Liver (tissue), 9 donors: ENCODE results near the gene TPR. TPM values are rescaled to one million over a fixed set of nuclear protein-coding genes. Genes with fewer than 3 reads are reported as not detected.

Experiments
- DNase-seq: peaks from one replicate; pipeline ENCODE4 v3.0.0-alpha.2; 2017; ENCODE audit warnings: low spot score
- H3K27ac ChIP-seq, 2 donors: one replicate each; pipeline ENCODE4 v1.7.0; 2013; ENCODE audit warnings: inconsistent platforms in 2 of 2, low read length in 2 of 2, control low read depth in 1 of 2, low read depth in 1 of 2, mild to moderate bottlenecking in 1 of 2
- H3K27me3 ChIP-seq, 4 donors: one replicate each; pipeline versions ENCODE4 v1.6.1 to v1.7.0; 2013; ENCODE audit warnings: low read length in 3 of 4, inconsistent platforms in 1 of 4, mild to moderate bottlenecking in 1 of 4, moderate library complexity in 1 of 4; ENCODE audit not compliant: control insufficient read depth in 4 of 4, insufficient read depth in 4 of 4
- H3K36me3 ChIP-seq, 4 donors: one replicate each; pipeline versions ENCODE4 v1.6.1 to v1.7.0; 2013; ENCODE audit warnings: low read length in 3 of 4, mild to moderate bottlenecking in 3 of 4, low read depth in 1 of 4, moderate library complexity in 1 of 4; ENCODE audit not compliant: control insufficient read depth in 4 of 4, insufficient read depth in 3 of 4
- H3K4me1 ChIP-seq, 4 donors: one replicate each; pipeline versions ENCODE4 v1.6.1 to v1.7.0; 2013; ENCODE audit warnings: low read length in 3 of 4, mild to moderate bottlenecking in 3 of 4, moderate library complexity in 1 of 4; ENCODE audit not compliant: control insufficient read depth in 4 of 4, insufficient read depth in 4 of 4
- H3K4me3 ChIP-seq, 3 donors: one replicate each; pipeline versions ENCODE4 v1.6.1 to v1.7.0; 2013; ENCODE audit warnings: low read length in 3 of 3, control low read depth in 1 of 3, low read depth in 1 of 3, mild to moderate bottlenecking in 1 of 3
- H3K9ac ChIP-seq, 2 donors: one replicate each; pipeline ENCODE4 v1.7.0; 2013; ENCODE audit warnings: low read length in 2 of 2, mild to moderate bottlenecking in 2 of 2, moderate library complexity in 2 of 2, control low read depth in 1 of 2, low read depth in 1 of 2
- H3K9me3 ChIP-seq, 4 donors: one replicate each; pipeline versions ENCODE4 v1.6.1 to v1.7.0; 2013; ENCODE audit warnings: low read length in 3 of 4; ENCODE audit not compliant: control insufficient read depth in 4 of 4
- ATF3 ChIP-seq: IDR thresholded peaks from 2 replicates; pipeline ENCODE4 v1.6.1; 2016; ENCODE audit warnings: antibody characterized with exemption
- CTCF ChIP-seq: fragments of 150-350 bp; IDR thresholded peaks from 2 replicates; pipeline ENCODE4 v1.5.1; 2017; ENCODE audit warnings: improper control_type of control experiment, low read depth, low read length; ENCODE audit not compliant: missing input control
- EGR1 ChIP-seq, 2 donors: IDR thresholded peaks; 2 replicates each; pipeline ENCODE4 v1.6.1; 2016 to 2018; ENCODE audit warnings: antibody characterized with exemption in 2 of 2, low read depth in 2 of 2
- FOXA1 ChIP-seq: IDR thresholded peaks from 2 replicates; pipeline ENCODE4 v1.6.1; 2016; ENCODE audit warnings: antibody characterized with exemption
- FOXA2 ChIP-seq: IDR thresholded peaks from 2 replicates; pipeline ENCODE4 v1.6.1; 2016; ENCODE audit warnings: antibody characterized with exemption
- GABPA ChIP-seq, 2 donors: IDR thresholded peaks in 1 of 2; conservative IDR thresholded peaks in 1 of 2; 2 replicates each; pipeline ENCODE4 v1.6.1; 2016; ENCODE audit warnings: antibody characterized with exemption in 2 of 2, mild to moderate bottlenecking in 1 of 2, moderate library complexity in 1 of 2
- HNF4A ChIP-seq, 2 donors: conservative IDR thresholded peaks; 2 replicates each; pipeline ENCODE4 v1.6.1; 2016; ENCODE audit warnings: antibody characterized with exemption in 2 of 2, mild to moderate bottlenecking in 2 of 2
- HNF4G ChIP-seq: IDR thresholded peaks from 2 replicates; pipeline ENCODE4 v1.6.1; 2016; ENCODE audit warnings: antibody characterized with exemption
- JUND ChIP-seq, 2 donors: IDR thresholded peaks; 2 replicates each; pipeline ENCODE4 v1.6.1; 2016; ENCODE audit warnings: antibody characterized with exemption in 2 of 2
- MAX ChIP-seq: IDR thresholded peaks from 2 replicates; pipeline ENCODE4 v1.6.1; 2016; ENCODE audit warnings: antibody characterized with exemption
- NR2F2 ChIP-seq: IDR thresholded peaks from 2 replicates; pipeline ENCODE4 v1.6.1; 2016; ENCODE audit warnings: antibody characterized with exemption
- RAD21 ChIP-seq, 2 donors: IDR thresholded peaks; 2 replicates each; pipeline ENCODE4 v1.6.1; 2016; ENCODE audit warnings: antibody characterized with exemption in 2 of 2, mild to moderate bottlenecking in 2 of 2
- REST ChIP-seq: IDR thresholded peaks from 2 replicates; pipeline ENCODE4 v1.6.1; 2016; ENCODE audit warnings: antibody characterized with exemption, mild to moderate bottlenecking
- RXRA ChIP-seq, 2 donors: IDR thresholded peaks; 2 replicates each; pipeline ENCODE4 v1.6.1; 2017 to 2018; ENCODE audit warnings: antibody characterized with exemption in 2 of 2, mild to moderate bottlenecking in 1 of 2
- SP1 ChIP-seq: IDR thresholded peaks from 2 replicates; pipeline ENCODE4 v1.6.1; 2018; ENCODE audit warnings: antibody characterized with exemption, mild to moderate bottlenecking
- TAF1 ChIP-seq: conservative IDR thresholded peaks from 2 replicates; pipeline ENCODE4 v1.6.1; 2016; ENCODE audit warnings: antibody characterized with exemption, mild to moderate bottlenecking
- YY1 ChIP-seq: IDR thresholded peaks from 2 replicates; pipeline ENCODE4 v1.6.1; 2016; ENCODE audit warnings: antibody characterized with exemption, mild to moderate bottlenecking
- ZBTB33 ChIP-seq: IDR thresholded peaks from 2 replicates; pipeline ENCODE4 v1.6.1; 2016; ENCODE audit warnings: antibody characterized with exemption
- WGBS: extraction: QIAGEN DNeasy Blood & Tissue Kit; methylation state at CpG from one replicate; pipeline ENCODE4 v1.1.7; 2013; 5-methylcytosine and 5-hydroxymethylcytosine counted together
- polyA plus RNA-seq, 2 donors: library from polyadenylated mRNA; stranded (reverse) in 1 of 2; unstranded in 1 of 2; fragments of 200-250 nt in 1 of 2; fragments of >200 nt in 1 of 2; fragmentation: Nextera tagmentation in 1 of 2; extraction: Ambion mirVana in 1 of 2; gene quantifications; one replicate each; pipeline versions ENCODE4 v1.2.1 to v1.2.3, GENCODE V29; 2013 to 2015
- total RNA-seq, 2 donors: library from RNA; depleted of rRNA; stranded (reverse); fragments of >200 nt; gene quantifications; one replicate each; pipeline ENCODE4 v1.2.3, GENCODE V29; 2014
- donor health status: healthy.
- donor health status: healthy.
- donor health status: healthy.
- donor health status: healthy.
- donor health status: healthy.

The TPR gene
- total and polyA plus RNA-seq, 4 donors, result 8.1 to 45.1 (median 39.2) TPM

- no peak for DNase-seq
- no peaks in the 10 kb centered on the region for H3K27me3 ChIP-seq
- no peaks in the 10 kb centered on the region for H3K9me3 ChIP-seq
- peak overlapping the region; percentile 33 to 62 for H3K9ac ChIP-seq
- H3K4me3 ChIP-seq, result peak overlapping the region; percentile 25 to 71 (median 63)
- 22% methylated on average over 3 of the region's 3 CpGs for WGBS
- no peaks in the 10 kb centered on the region for H3K36me3 ChIP-seq
- TF ChIP-seq RXRA (IDR thresholded peaks at IDR 0.05) (no peak), RAD21 (IDR thresholded peaks at IDR 0.05) (peak in 1 of 2 donors; percentile 36)
- H3K27ac ChIP-seq, result peak overlapping the region; percentile 35 to 41
- H3K4me1 ChIP-seq, result peaks cover 10 to 39% (median 21%) of the 10 kb centered on the region in 4 donors
Measured at GRCh38 chr1:186297439-186298045, 77.5 kb downstream of the TPR start.

GRCh38 chr1:186295980-186296379, 79.1 kb downstream of the TPR start, which contains the start of gene PRG4:
Gene PRG4 (plus strand): TSS chr1:186296279.
- Histone ChIP-seq H3K4me3 (peak within 1 kb of the TSS; percentile 53 to 71 (median 70)), H3K36me3 (no peaks in the 10 kb centered on the region), H3K27me3 (no peaks in the 10 kb centered on the region), H3K4me1 (peaks cover 10 to 30% (median 13%) of the 10 kb centered on the region in 4 donors), H3K9me3 (no peaks in the 10 kb centered on the region), H3K27ac (peak within 1 kb of the TSS; percentile 47 to 51), H3K9ac (peak within 1 kb of the TSS; percentile 56 to 62)
- 23% methylated on average over 3 of the region's 3 CpGs for WGBS
- DNase-seq, result no peak
- TF ChIP-seq RXRA (IDR thresholded peaks at IDR 0.05) (peak; percentile 74), YY1 (peak; percentile 91), GABPA (IDR thresholded peaks at IDR 0.05 in 1 of 2, conservative IDR thresholded peaks at IDR 0.05 in 1 of 2) (peak in 1 of 2 donors; percentile 19), TAF1 (peak; percentile 47), RAD21 (IDR thresholded peaks at IDR 0.05) (peak in 1 of 2 donors; percentile 11), FOXA1 (peak; percentile 93), ATF3 (peak; percentile 69), JUND (IDR thresholded peaks at IDR 0.05) (peak; percentile 60 to 76), ZBTB33 (peak; percentile 40), REST (peak; percentile 65), HNF4A (conservative IDR thresholded peaks at IDR 0.05) (peak; percentile 93 to 94), HNF4G (peak; percentile 81), CTCF (no peak), EGR1 (IDR thresholded peaks at IDR 0.05; ENCODE audit: low read depth in 2 of 2) (no peak), FOXA2 (peak; percentile 96), MAX (peak; percentile 49), NR2F2 (no peak), SP1 (peak; percentile 75)
